Endodermal cell (in vitro differentiated cells): ENCODE measurements around the gene HIGD1B. TPM values are rescaled to one million over a fixed set of nuclear protein-coding genes. Genes with fewer than 3 reads are reported as not detected.

ENCODE experiments used
- DNase-seq: peaks from one replicate; pipeline ENCODE4 v3.0.0-alpha.2; 2017
- H3K27ac ChIP-seq: 2 replicates; pipeline ENCODE4 v1.5.1; 2013; ENCODE audit warnings: mild to moderate bottlenecking, low read depth, low read length, moderate library complexity
- H3K27me3 ChIP-seq: 2 replicates; pipeline ENCODE4 v1.6.1; 2013; ENCODE audit warnings: mild to moderate bottlenecking, low read length, moderate library complexity; ENCODE audit not compliant: insufficient read depth, control insufficient read depth, poor library complexity, severe bottlenecking
- H3K36me3 ChIP-seq: 2 replicates; pipeline ENCODE4 v1.7.0; 2013; ENCODE audit warnings: mild to moderate bottlenecking, low read length, moderate library complexity; ENCODE audit not compliant: control insufficient read depth, insufficient read depth
- H3K4me1 ChIP-seq: one replicate; pipeline ENCODE4 v1.7.0; 2013; ENCODE audit warnings: low read length; ENCODE audit not compliant: control insufficient read depth, insufficient read depth
- H3K4me3 ChIP-seq: 2 replicates; pipeline ENCODE4 v1.5.1; 2013; ENCODE audit warnings: mild to moderate bottlenecking, low read length, moderate library complexity
- H3K9ac ChIP-seq: 2 replicates; pipeline ENCODE4 v1.6.1; 2013; ENCODE audit warnings: mild to moderate bottlenecking, low read length, moderate library complexity; ENCODE audit not compliant: poor library complexity, severe bottlenecking; ENCODE audit errors: extremely low read depth
- H3K9me3 ChIP-seq: 2 replicates; pipeline ENCODE4 v1.6.1; 2013; ENCODE audit warnings: mild to moderate bottlenecking, low read length, moderate library complexity; ENCODE audit not compliant: control insufficient read depth
- H3K27ac Mint-ChIP-seq: 2 replicates; pipeline ENCODE4 v1.8.0; 2020; ENCODE audit warnings: mixed read lengths
- H3K27me3 Mint-ChIP-seq: 2 replicates; pipeline ENCODE4 v1.8.0; 2021; ENCODE audit warnings: mild to moderate bottlenecking, mixed read lengths; ENCODE audit not compliant: insufficient read depth
- H3K36me3 Mint-ChIP-seq: 2 replicates; pipeline ENCODE4 v1.8.0; 2020; ENCODE audit warnings: low read depth, mixed read lengths
- H3K4me1 Mint-ChIP-seq: 2 replicates; pipeline ENCODE4 v1.8.0; 2020; ENCODE audit warnings: mixed read lengths
- H3K4me3 Mint-ChIP-seq: 2 replicates; pipeline ENCODE4 v1.8.0; 2020; ENCODE audit warnings: mild to moderate bottlenecking, moderate library complexity, mixed read lengths
- H3K9me3 Mint-ChIP-seq: 2 replicates; pipeline ENCODE4 v1.8.0; 2020; ENCODE audit warnings: mild to moderate bottlenecking, mixed read lengths
- WGBS, 2 experiments: methylation state at CpG; one replicate each; pipeline versions ENCODE4 v1.1.5 to v1.1.7; 2013; ENCODE audit warnings: missing lambda C conversion rate in 2 of 2, mixed read lengths in 1 of 2; ENCODE audit not compliant: insufficient coverage in 1 of 2, insufficient read length in 1 of 2; 5-methylcytosine and 5-hydroxymethylcytosine counted together
- total RNA-seq, 2 donors: library from RNA; stranded (reverse); fragmentation: NEBNext Ultra II Directional in 1 of 2; extraction: Animal tissue kit (Norgen Biotek cat#: 25700) in 1 of 2; gene quantifications; 2 replicates in 1 of 2; 3 replicates in 1 of 2; pipeline ENCODE4 v1.2.1, GENCODE V29; 2021
- TF ChIP-seq, protein P1 (sequence below): fragments of 200-600 bp; sonication (generic); conservative IDR thresholded peaks from 2 replicates; pipeline ENCODE4 v1.5.0; 2021; ENCODE audit warnings: antibody characterized with exemption, mild to moderate bottlenecking

HIGD1B gene
- total RNA-seq, 2 donors from 2014 or later: not detected

DNA sequence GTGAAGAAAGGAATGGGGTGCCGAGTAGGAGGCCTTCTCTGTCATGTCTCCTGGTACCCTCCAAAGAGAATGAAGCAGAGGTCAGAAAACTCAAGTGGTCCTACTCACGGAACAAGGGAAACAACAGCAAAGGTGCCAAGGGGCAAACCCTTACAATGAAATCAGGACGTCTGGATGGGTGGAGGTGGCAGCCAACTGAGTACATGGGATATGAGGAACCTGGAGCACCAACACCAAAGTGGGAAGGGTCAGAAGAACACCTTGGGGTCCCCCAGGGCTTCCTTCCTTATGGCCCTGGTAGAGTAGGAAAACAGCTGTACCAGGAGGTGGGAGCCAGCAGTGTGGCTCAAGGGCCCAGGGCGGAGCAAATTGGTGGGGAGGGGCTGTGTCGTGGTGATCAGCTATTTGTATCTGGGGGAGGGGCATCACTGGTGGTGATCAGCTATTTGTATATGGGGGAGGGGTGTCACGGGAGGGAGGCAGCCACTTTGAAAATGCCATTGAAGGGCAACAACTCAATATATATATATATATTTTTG is 643 bp downstream of the HIGD1B start:
- H3K27ac ChIP-seq: no peak overlapping the region
- H3K27me3 ChIP-seq: no peaks in the 10 kb centered on the region

DNA sequence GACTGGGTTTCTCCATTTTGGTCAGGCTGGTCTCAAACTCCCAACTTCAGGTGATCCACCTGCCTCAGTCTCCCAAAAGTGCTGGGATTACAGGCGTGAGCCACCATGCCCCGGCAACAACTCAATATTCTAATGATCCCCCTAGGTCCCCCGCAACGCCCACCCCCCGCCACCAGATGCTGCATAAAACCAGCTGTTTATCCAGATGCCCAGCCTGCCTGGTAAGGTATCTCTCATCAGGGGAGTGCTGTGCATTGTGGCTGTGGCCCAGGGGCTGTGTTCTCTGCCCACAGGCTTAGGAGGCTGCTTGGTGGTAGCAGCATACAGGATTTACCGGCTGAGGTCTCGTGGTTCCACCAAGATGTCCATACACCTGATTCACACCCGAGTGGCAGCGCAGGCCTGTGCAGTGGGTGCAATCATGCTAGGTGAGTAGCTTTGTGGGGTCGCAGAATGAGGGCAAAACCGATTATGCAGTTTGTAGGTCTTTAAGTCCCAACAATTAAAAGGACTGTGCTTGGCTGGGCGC is 1.3 kb downstream of the HIGD1B start:
- peaks cover 41% of the 10 kb centered on the region for H3K36me3 Mint-ChIP-seq
- 92 to 93% methylated on average over 8 to 12 of the region's 12 CpGs for WGBS, 2 experiments
- peaks cover 32% of the 10 kb centered on the region for H3K36me3 ChIP-seq
- H3K27ac Mint-ChIP-seq: no peak overlapping the region
- H3K9me3 Mint-ChIP-seq: no peaks in the 10 kb centered on the region
- no peak overlapping the region for H3K4me3 Mint-ChIP-seq
- H3K27ac ChIP-seq: no peak overlapping the region
- H3K4me1 Mint-ChIP-seq: peaks cover 14% of the 10 kb centered on the region
- no peaks in the 10 kb centered on the region for H3K27me3 ChIP-seq
- H3K4me1 ChIP-seq: peaks cover 6% of the 10 kb centered on the region
- H3K27me3 Mint-ChIP-seq: no peaks in the 10 kb centered on the region
- H3K4me3 ChIP-seq: no peak overlapping the region
- no peak for DNase-seq
- no peaks in the 10 kb centered on the region for H3K9me3 ChIP-seq
- TF ChIP-seq, protein P1, sequence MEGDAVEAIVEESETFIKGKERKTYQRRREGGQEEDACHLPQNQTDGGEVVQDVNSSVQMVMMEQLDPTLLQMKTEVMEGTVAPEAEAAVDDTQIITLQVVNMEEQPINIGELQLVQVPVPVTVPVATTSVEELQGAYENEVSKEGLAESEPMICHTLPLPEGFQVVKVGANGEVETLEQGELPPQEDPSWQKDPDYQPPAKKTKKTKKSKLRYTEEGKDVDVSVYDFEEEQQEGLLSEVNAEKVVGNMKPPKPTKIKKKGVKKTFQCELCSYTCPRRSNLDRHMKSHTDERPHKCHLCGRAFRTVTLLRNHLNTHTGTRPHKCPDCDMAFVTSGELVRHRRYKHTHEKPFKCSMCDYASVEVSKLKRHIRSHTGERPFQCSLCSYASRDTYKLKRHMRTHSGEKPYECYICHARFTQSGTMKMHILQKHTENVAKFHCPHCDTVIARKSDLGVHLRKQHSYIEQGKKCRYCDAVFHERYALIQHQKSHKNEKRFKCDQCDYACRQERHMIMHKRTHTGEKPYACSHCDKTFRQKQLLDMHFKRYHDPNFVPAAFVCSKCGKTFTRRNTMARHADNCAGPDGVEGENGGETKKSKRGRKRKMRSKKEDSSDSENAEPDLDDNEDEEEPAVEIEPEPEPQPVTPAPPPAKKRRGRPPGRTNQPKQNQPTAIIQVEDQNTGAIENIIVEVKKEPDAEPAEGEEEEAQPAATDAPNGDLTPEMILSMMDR: no peak
- no peak overlapping the region for H3K9ac ChIP-seq

More for the DNA sequence above, 643 bp downstream of the HIGD1B start:
- no peak overlapping the region for H3K4me3 ChIP-seq
- peaks cover 25% of the 10 kb centered on the region for H3K36me3 ChIP-seq
- no peaks in the 10 kb centered on the region for H3K9me3 Mint-ChIP-seq
- TF ChIP-seq, protein P1: no peak
- H3K9me3 ChIP-seq: no peaks in the 10 kb centered on the region
- no peak for DNase-seq
- H3K4me3 Mint-ChIP-seq: no peak overlapping the region
- H3K4me1 ChIP-seq: peaks cover 8% of the 10 kb centered on the region
- peaks cover 16% of the 10 kb centered on the region for H3K4me1 Mint-ChIP-seq
- H3K9ac ChIP-seq: no peak overlapping the region
- H3K27ac Mint-ChIP-seq: no peak overlapping the region
- H3K27me3 Mint-ChIP-seq: no peaks in the 10 kb centered on the region
- WGBS, 2 experiments: 90 to 100% methylated on average over 3 to 5 of the region's 6 CpGs
- peaks cover 34% of the 10 kb centered on the region for H3K36me3 Mint-ChIP-seq

DNA sequence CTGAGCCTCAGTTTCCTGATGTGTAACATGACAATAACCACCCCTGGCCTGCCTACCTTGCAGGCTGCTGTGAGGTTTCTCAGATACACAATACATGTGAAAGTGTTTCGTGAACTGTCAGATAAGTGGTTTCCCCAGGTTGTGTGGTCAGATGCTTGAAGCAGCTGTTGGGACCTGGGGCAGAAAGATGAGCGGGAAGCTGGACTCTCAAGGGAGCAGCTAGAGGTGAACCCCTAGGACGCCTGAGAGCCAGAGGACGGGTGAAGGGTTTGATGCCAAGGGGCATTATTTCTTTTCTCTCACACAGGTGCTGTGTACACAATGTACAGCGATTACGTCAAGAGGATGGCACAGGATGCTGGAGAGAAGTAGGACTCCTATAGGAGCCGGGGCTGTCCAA is 2.3 kb downstream of the HIGD1B start:
- no peaks in the 10 kb centered on the region for H3K9me3 Mint-ChIP-seq
- H3K4me3 Mint-ChIP-seq: no peak overlapping the region
- no peak overlapping the region for H3K27ac Mint-ChIP-seq
- H3K36me3 Mint-ChIP-seq: peaks cover 51% of the 10 kb centered on the region
- H3K27ac ChIP-seq: no peak overlapping the region
- TF ChIP-seq, protein P1: no peak
- WGBS, 2 experiments: 87 to 96% methylated on average over 3 to 7 of the region's 7 CpGs
- peaks cover 6% of the 10 kb centered on the region for H3K4me1 Mint-ChIP-seq
- peaks cover 42% of the 10 kb centered on the region for H3K36me3 ChIP-seq
- H3K9me3 ChIP-seq: no peaks in the 10 kb centered on the region
- no peak overlapping the region for H3K4me3 ChIP-seq
- no peaks in the 10 kb centered on the region for H3K27me3 ChIP-seq
- no peak overlapping the region for H3K9ac ChIP-seq
- DNase-seq: no peak
- H3K27me3 Mint-ChIP-seq: no peaks in the 10 kb centered on the region
- H3K4me1 ChIP-seq: no peaks in the 10 kb centered on the region
